Testis (tissue), 2 donors: ENCODE data around the gene USP35.

ENCODE experiments used
- POLR2A ChIP-seq: fragments of 450-650 bp; IDR thresholded peaks from one replicate; pipeline ENCODE4 v1.6.1; 2017; ENCODE audit warnings: antibody characterized with exemption, mild to moderate bottlenecking, moderate library complexity
- TF ChIP-seq, protein P1 (sequence below), 3 experiments: fragments of 450-650 bp in 2 of 3; fragments of 200-600 bp in 1 of 3; sonication (generic) in 1 of 3; IDR thresholded peaks; one replicate each; pipeline ENCODE4 v1.5.1; 2016 to 2019; ENCODE audit warnings: antibody characterized with exemption in 3 of 3, mild to moderate bottlenecking in 2 of 3, moderate library complexity in 1 of 3

- TF ChIP-seq, protein P1, sequence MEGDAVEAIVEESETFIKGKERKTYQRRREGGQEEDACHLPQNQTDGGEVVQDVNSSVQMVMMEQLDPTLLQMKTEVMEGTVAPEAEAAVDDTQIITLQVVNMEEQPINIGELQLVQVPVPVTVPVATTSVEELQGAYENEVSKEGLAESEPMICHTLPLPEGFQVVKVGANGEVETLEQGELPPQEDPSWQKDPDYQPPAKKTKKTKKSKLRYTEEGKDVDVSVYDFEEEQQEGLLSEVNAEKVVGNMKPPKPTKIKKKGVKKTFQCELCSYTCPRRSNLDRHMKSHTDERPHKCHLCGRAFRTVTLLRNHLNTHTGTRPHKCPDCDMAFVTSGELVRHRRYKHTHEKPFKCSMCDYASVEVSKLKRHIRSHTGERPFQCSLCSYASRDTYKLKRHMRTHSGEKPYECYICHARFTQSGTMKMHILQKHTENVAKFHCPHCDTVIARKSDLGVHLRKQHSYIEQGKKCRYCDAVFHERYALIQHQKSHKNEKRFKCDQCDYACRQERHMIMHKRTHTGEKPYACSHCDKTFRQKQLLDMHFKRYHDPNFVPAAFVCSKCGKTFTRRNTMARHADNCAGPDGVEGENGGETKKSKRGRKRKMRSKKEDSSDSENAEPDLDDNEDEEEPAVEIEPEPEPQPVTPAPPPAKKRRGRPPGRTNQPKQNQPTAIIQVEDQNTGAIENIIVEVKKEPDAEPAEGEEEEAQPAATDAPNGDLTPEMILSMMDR (IDR thresholded peaks at IDR 0.05) = no peak
- TF ChIP-seq POLR2A = no peak
Measured at GRCh38 chr11:78261828-78262227, 73.1 kb downstream of the USP35 start.
